Large intestine (tissue), 1 donor: ENCODE measurements around the gene STX17. TPM values are rescaled to one million over a fixed set of nuclear protein-coding genes. Genes with fewer than 3 reads are reported as not detected.

ENCODE experiments used
- polyA plus RNA-seq: library from polyadenylated mRNA; unstranded; fragments of 120-200 nt; gene quantifications from one replicate; pipeline ENCODE4 v1.2.1, GENCODE V29; 2013

Gene STX17
- polyA plus RNA-seq, 1 donor = 31.9 TPM

Other genes with a start within 250 kb of the STX17 start
- 1.4 TPM for gene NR4A3, start 84.8 kb upstream of the STX17 start, polyA plus RNA-seq
- 42.5 TPM for gene ERP44, start 192.3 kb downstream of the STX17 start, polyA plus RNA-seq
- gene INVS, start 192.6 kb downstream of the STX17 start, polyA plus RNA-seq = 15.8 TPM